HepG2 (cell line): ENCODE results near the gene ANKDD1A. TPM values are rescaled to one million over a fixed set of nuclear protein-coding genes. Genes with fewer than 3 reads are reported as not detected.

ENCODE experiments used
- BORCS8-MEF2B ChIP-seq: sonication (generic); formaldehyde crosslinking; IDR thresholded peaks from 2 replicates; pipeline ENCODE4 v1.8.0; 2022; ENCODE audit warnings: mild to moderate bottlenecking, missing genetic modification reagents
- ETV6 ChIP-seq: sonication (generic); formaldehyde crosslinking; conservative IDR thresholded peaks from 2 replicates; pipeline ENCODE4 v1.4.0; 2020; ENCODE audit warnings: missing genetic modification reagents
- FOXM1 ChIP-seq: sonication (generic); formaldehyde crosslinking; IDR thresholded peaks from 2 replicates; pipeline ENCODE4 v1.5.0; 2020; ENCODE audit warnings: missing genetic modification reagents
- HMG20B ChIP-seq: conservative IDR thresholded peaks from 2 replicates; pipeline ENCODE4 v1.6.1; 2016; ENCODE audit warnings: missing genetic modification reagents, missing compliant biosample characterization
- HNRNPH1 ChIP-seq: fragments of 200-400 bp; formaldehyde crosslinking; optimal IDR thresholded peaks from 2 replicates; pipeline ENCODE3; 2017; ENCODE audit warnings: mild to moderate bottlenecking, low read depth, low read length
- HOXA9 ChIP-seq: sonication (generic); formaldehyde crosslinking; IDR thresholded peaks from 2 replicates; pipeline ENCODE4 v1.8.1; 2022; ENCODE audit warnings: missing genetic modification reagents, mild to moderate bottlenecking, moderate library complexity, borderline replicate concordance
- KLF15 ChIP-seq: sonication (generic); formaldehyde crosslinking; IDR thresholded peaks from 2 replicates; pipeline ENCODE4 v1.8.1; 2023; ENCODE audit warnings: borderline replicate concordance, mild to moderate bottlenecking, inconsistent platforms, missing genetic modification reagents, mixed read lengths
- KMT2A ChIP-seq: sonication (generic); formaldehyde crosslinking; IDR thresholded peaks from 2 replicates; pipeline ENCODE4 v1.4.0; 2020; ENCODE audit warnings: missing genetic modification reagents
- MAFK ChIP-seq, 2 experiments: IDR thresholded peaks in 1 of 2; conservative IDR thresholded peaks in 1 of 2; 2 replicates each; pipeline ENCODE4 v1.6.1; 2011; ENCODE audit warnings: improper control_type of control experiment in 2 of 2, low read length in 2 of 2
- POLR2A ChIP-seq, 2 experiments: IDR thresholded peaks; 2 replicates each; pipeline ENCODE4 v1.6.1; 2011; ENCODE audit warnings: low read depth in 2 of 2, low read length in 2 of 2, mild to moderate bottlenecking in 1 of 2, moderate library complexity in 1 of 2; ENCODE audit not compliant: insufficient read depth in 1 of 2
- REXO4 ChIP-seq: sonication (generic); formaldehyde crosslinking; IDR thresholded peaks from 2 replicates; pipeline ENCODE4 v1.8.0; 2022; ENCODE audit warnings: missing genetic modification reagents, mild to moderate bottlenecking, borderline replicate concordance
- SMC3 ChIP-seq: IDR thresholded peaks from 2 replicates; pipeline ENCODE4 v1.6.1; 2011; ENCODE audit warnings: low read length, improper control_type of control experiment
- YEATS4 ChIP-seq: sonication (generic); formaldehyde crosslinking; IDR thresholded peaks from 2 replicates; pipeline ENCODE4 v1.4.0; 2020; ENCODE audit warnings: missing genetic modification reagents, borderline replicate concordance
- ZBTB42 ChIP-seq: sonication (generic); formaldehyde crosslinking; IDR thresholded peaks from 2 replicates; pipeline ENCODE4 v1.5.0; 2020; ENCODE audit warnings: mild to moderate bottlenecking, missing genetic modification reagents
- ZNF160 ChIP-seq: sonication (generic); formaldehyde crosslinking; IDR thresholded peaks from 2 replicates; pipeline ENCODE4 v1.8.0; 2022; ENCODE audit warnings: mild to moderate bottlenecking, inconsistent platforms, missing genetic modification reagents
- ZNF615 ChIP-seq: sonication (generic); formaldehyde crosslinking; IDR thresholded peaks from 2 replicates; pipeline ENCODE4 v1.5.0; 2020; ENCODE audit warnings: mild to moderate bottlenecking, missing genetic modification reagents, borderline replicate concordance
- polyA plus RNA-seq, 8 experiments: library from polyadenylated mRNA; depleted of rRNA in 3 of 8; stranded (reverse) in 7 of 8; unstranded in 1 of 8; fragments of >200 nt; fragmentation: Illumina TruSeq in 4 of 8; extraction: Trizol in 4 of 8; gene quantifications; 2 replicates each; pipeline versions ENCODE4 v1.2.1 to v1.2.3, GENCODE V29; 2011 to 2016; ENCODE audit warnings: low read depth in 4 of 8, missing spikeins in 1 of 8, mixed read lengths in 1 of 8; ENCODE audit not compliant: insufficient read depth in 1 of 8
- total RNA-seq, 5 experiments: library from RNA; depleted of rRNA; stranded (reverse); fragments of >200 nt; fragmentation: Illumina TruSeq; extraction: Trizol; gene quantifications; 2 replicates each; pipeline ENCODE4 v1.2.3, GENCODE V29; 2016; ENCODE audit warnings: low read depth in 1 of 5
- TF ChIP-seq, protein P1 (sequence below), 2 experiments: IDR thresholded peaks; 2 replicates each; pipeline ENCODE4 v1.6.1; 2011 to 2012; ENCODE audit warnings: low read length in 2 of 2, borderline replicate concordance in 1 of 2, low read depth in 1 of 2, mild to moderate bottlenecking in 1 of 2, moderate library complexity in 1 of 2
- TF ChIP-seq, protein P2 (sequence below): IDR thresholded peaks from 2 replicates; pipeline ENCODE4 v1.6.1; 2016; ENCODE audit warnings: missing compliant biosample characterization, missing genetic modification reagents, borderline replicate concordance
- TF ChIP-seq, protein P3 (sequence below): sonication (generic); formaldehyde crosslinking; IDR thresholded peaks from 2 replicates; pipeline ENCODE4 v1.4.0; 2020; ENCODE audit warnings: missing genetic modification reagents
- TF ChIP-seq, protein P4 (sequence below): sonication (generic); formaldehyde crosslinking; IDR thresholded peaks from 2 replicates; pipeline ENCODE4 v1.5.0; 2020; ENCODE audit warnings: mild to moderate bottlenecking, missing genetic modification reagents, moderate library complexity

The ANKDD1A gene
- total and polyA plus RNA-seq, 2 of the 13 experiments (the other 11 are each of a cell fraction or from before 2014, with no cell fraction given), result 0.11 to 0.48 TPM

DNA sequence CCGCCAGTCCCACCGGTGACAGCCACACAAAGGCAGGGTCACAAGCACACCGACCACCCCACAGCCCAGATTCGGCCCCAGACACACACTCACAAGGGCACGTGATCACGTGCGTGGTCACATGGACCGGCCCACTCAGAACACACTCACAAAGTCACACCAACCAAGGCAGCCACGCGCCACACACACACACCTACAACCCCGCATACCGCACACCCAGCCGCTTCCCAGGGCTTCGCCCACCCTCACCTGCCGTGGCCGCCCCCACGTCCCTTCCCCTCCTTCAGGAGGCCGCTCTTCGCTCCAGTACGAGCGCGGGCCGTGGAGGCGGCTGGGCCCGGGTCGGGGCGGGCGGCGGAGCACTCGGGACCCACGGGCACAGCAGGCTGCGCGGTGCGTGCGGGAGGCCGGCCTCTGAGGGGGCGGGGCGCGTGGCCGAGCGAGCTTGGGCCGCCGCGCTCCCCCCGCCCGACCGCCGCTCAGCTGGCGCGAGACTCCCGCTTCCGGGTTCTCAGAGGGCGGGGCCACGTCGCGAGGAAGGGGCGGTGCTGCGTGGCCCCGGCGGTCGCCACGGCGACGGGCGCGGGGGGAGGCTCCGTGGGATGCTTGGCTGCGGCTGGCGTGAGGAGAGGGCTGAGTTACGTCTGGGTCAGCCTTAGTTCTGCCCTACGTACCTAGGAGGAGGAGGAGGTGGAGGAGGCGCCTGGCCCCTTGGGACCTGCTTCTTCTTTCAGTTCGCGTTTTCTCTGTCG is 77.9 kb downstream of the ANKDD1A start, which contains the start of gene SPG21 (continued):
- TF ChIP-seq, protein P1, sequence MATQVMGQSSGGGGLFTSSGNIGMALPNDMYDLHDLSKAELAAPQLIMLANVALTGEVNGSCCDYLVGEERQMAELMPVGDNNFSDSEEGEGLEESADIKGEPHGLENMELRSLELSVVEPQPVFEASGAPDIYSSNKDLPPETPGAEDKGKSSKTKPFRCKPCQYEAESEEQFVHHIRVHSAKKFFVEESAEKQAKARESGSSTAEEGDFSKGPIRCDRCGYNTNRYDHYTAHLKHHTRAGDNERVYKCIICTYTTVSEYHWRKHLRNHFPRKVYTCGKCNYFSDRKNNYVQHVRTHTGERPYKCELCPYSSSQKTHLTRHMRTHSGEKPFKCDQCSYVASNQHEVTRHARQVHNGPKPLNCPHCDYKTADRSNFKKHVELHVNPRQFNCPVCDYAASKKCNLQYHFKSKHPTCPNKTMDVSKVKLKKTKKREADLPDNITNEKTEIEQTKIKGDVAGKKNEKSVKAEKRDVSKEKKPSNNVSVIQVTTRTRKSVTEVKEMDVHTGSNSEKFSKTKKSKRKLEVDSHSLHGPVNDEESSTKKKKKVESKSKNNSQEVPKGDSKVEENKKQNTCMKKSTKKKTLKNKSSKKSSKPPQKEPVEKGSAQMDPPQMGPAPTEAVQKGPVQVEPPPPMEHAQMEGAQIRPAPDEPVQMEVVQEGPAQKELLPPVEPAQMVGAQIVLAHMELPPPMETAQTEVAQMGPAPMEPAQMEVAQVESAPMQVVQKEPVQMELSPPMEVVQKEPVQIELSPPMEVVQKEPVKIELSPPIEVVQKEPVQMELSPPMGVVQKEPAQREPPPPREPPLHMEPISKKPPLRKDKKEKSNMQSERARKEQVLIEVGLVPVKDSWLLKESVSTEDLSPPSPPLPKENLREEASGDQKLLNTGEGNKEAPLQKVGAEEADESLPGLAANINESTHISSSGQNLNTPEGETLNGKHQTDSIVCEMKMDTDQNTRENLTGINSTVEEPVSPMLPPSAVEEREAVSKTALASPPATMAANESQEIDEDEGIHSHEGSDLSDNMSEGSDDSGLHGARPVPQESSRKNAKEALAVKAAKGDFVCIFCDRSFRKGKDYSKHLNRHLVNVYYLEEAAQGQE (IDR thresholded peaks at IDR 0.05; ENCODE audit: borderline replicate concordance in 1 of 2, low read depth in 1 of 2, low read length in 2 of 2), result no peak; a peak in 1 of 4 replicates
- TF ChIP-seq FOXM1 (CRISPR knock-in tag) (no peak), HNRNPH1 (no peak), REXO4 (CRISPR knock-in tag) (no peak), MAFK (conservative IDR thresholded peaks at IDR 0.05 in 1 of 2, IDR thresholded peaks at IDR 0.05 in 1 of 2; ENCODE audit: low read length in 2 of 2) (no peak), HMG20B (CRISPR knock-in tag) (no peak), SMC3 (no peak), ZNF160 (0 out of 2 replicates have a peak, but pooled peaks have one; percentile 33), POLR2A (IDR thresholded peaks at IDR 0.05; ENCODE audit: insufficient read depth in 1 of 2, low read depth in 2 of 2, low read length in 2 of 2) (peak; percentile 40 to 53; a peak in 3 of 4 replicates), HOXA9 (CRISPR knock-in tag) (no peak), BORCS8-MEF2B (CRISPR knock-in tag) (0 out of 2 replicates have a peak, but pooled peaks have one; percentile 51), YEATS4 (CRISPR knock-in tag) (peak; percentile 83), ZNF615 (no peak), KLF15 (CRISPR knock-in tag) (peak; percentile 67; the same call in 1 of the 2 replicates), KMT2A (CRISPR knock-in tag) (0 out of 2 replicates have a peak, but pooled peaks have one; percentile 61), ZBTB42 (0 out of 2 replicates have a peak, but pooled peaks have one; percentile 42), ETV6 (CRISPR knock-in tag) (no peak)
- TF ChIP-seq, protein P2, sequence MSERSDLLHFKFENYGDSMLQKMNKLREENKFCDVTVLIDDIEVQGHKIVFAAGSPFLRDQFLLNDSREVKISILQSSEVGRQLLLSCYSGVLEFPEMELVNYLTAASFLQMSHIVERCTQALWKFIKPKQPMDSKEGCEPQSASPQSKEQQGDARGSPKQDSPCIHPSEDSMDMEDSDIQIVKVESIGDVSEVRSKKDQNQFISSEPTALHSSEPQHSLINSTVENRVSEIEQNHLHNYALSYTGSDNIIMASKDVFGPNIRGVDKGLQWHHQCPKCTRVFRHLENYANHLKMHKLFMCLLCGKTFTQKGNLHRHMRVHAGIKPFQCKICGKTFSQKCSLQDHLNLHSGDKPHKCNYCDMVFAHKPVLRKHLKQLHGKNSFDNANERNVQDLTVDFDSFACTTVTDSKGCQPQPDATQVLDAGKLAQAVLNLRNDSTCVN (CRISPR knock-in tag), result no peak
- TF ChIP-seq, protein P3, sequence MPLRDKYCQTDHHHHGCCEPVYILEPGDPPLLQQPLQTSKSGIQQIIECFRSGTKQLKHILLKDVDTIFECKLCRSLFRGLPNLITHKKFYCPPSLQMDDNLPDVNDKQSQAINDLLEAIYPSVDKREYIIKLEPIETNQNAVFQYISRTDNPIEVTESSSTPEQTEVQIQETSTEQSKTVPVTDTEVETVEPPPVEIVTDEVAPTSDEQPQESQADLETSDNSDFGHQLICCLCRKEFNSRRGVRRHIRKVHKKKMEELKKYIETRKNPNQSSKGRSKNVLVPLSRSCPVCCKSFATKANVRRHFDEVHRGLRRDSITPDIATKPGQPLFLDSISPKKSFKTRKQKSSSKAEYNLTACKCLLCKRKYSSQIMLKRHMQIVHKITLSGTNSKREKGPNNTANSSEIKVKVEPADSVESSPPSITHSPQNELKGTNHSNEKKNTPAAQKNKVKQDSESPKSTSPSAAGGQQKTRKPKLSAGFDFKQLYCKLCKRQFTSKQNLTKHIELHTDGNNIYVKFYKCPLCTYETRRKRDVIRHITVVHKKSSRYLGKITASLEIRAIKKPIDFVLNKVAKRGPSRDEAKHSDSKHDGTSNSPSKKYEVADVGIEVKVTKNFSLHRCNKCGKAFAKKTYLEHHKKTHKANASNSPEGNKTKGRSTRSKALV (CRISPR knock-in tag), result no peak
- TF ChIP-seq, protein P4, sequence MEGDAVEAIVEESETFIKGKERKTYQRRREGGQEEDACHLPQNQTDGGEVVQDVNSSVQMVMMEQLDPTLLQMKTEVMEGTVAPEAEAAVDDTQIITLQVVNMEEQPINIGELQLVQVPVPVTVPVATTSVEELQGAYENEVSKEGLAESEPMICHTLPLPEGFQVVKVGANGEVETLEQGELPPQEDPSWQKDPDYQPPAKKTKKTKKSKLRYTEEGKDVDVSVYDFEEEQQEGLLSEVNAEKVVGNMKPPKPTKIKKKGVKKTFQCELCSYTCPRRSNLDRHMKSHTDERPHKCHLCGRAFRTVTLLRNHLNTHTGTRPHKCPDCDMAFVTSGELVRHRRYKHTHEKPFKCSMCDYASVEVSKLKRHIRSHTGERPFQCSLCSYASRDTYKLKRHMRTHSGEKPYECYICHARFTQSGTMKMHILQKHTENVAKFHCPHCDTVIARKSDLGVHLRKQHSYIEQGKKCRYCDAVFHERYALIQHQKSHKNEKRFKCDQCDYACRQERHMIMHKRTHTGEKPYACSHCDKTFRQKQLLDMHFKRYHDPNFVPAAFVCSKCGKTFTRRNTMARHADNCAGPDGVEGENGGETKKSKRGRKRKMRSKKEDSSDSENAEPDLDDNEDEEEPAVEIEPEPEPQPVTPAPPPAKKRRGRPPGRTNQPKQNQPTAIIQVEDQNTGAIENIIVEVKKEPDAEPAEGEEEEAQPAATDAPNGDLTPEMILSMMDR (CRISPR knock-in tag), result no peak
